Glomerular visceral epithelial cell (primary cell): Measurements from ENCODE around the gene CPNE4.
"Not testable (repeated sequence)": the region's sequence is repeated elsewhere in the genome, so short reads cannot be mapped to it uniquely, and the experiment has no call there.

Experiments used
- DNase-seq: peaks from one replicate; pipeline ENCODE4 v3.0.0-alpha.2; 2016; ENCODE audit errors: extremely low spot score

Gene CPNE4

DNA sequence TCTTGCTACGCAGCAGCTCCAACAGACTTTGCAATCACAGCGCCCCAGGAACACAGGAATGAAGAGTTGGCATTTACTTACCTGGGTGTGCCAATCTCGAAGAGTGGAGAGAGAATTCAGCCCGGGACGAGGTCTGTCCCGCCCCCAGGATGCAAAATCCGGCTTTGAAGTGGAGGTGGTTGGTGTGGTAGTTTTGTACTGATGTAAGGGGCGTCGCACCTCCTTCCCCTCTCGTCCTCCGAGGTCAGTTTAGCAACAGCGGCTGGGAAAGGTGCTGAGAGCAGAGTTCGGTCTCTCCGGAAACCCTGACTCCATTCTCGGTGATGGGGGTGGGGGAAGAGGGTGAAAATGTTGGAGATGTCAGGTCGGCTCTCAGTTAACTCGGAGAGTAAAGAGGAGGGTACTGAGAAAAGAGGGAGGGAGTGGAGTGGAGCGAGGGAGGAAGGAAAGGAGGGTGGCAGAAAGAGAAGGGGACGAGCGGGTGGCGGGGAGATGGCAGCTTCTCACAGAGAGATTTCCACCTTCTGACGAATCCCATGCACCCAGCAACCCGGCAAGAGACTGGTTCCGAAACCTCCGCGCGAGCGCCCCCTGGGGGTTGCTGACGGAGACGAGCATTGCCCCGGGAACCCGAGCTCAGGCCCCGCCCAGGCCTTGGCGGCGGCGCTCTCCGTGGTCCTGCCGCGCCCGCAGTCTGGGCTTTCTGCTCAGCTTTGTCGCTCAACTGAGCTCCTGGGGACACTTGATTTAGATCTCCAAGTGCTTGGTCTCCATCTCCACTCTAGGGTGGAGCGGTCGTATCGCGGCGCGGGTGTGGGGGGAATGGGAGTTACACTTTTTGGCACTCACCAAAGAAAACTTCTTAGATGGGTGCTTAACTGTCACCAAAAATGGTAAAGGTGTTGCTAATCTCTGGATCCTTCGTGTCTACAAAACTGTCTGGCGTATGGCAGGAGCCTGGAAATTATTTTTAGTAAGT lies at the start of gene CPNE4:
TSS of gene CPNE4 (minus strand) at position 529 of the 979 bp plus-strand sequence.
- peak; percentile 46 for DNase-seq

DNA sequence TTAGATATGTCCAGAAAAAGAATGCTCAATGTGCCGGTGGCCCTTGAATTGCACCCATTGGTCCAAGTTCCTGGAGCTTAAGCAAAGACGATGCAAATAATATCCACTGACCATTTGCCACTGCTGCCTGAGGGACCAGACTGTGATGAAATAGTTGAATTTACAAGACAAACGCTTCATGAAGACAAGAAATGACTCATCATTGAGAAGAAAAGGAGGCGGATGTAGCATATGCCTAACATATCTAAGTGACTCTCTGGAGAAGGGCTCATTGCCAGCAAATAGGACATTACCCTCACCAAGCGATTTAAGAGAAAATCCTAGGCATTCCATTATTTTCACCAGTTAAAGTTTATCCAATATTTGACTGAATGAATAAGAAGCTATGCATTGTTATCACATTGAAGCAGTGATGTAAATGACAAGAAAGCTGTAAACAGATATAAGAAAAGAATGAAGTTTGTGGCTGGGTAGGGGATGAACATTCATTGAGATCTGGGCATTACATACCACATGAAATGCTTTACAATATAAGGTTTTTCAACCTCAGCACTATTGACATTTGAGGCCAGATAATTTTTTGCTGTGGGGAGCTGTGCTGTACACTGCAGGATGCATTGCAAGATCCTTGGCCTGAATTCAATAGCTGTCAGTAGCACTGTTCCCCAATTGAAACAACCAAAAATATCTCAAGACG lies 48.9 kb upstream of the CPNE4 start:
- no peak for DNase-seq

DNA sequence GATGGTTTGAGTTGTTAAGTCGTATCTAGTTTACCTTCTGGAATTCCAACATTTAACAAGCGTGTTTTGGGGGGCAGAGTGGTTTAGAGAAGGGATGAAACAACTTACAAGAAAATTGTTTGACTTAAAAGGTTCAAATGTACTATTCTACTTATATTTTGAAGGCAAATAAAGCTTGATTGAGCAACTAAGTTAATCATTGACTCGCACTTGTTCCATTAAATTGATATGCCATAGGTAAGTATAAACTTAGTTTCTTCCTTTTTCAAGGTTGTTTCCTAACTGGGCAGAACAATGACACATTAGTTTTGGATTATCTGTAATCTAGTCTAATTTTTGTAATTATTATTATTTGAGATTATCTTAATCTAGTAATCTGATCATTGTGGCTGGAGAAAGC lies 48.3 kb upstream of the CPNE4 start:
- DNase-seq, result no peak

DNA sequence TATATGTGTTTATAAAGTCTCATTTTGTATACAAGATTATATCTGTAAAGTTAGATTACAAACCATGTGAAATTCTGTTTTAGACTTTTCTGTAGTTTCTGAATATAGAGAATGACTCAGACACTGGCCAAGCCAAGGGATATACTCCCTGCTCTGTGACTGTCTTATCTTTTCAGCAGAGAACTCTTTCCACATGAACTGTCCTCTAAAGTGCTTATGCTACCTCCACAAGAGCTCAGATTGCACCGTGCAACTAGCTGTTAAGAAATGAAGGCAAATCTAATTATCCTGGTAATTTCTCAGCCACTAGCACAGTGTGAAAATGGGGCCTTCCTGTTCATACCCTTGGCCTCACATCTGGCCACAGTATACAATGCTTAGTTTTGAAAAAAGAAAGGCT lies 44.3 kb upstream of the CPNE4 start:
- no peak for DNase-seq

DNA sequence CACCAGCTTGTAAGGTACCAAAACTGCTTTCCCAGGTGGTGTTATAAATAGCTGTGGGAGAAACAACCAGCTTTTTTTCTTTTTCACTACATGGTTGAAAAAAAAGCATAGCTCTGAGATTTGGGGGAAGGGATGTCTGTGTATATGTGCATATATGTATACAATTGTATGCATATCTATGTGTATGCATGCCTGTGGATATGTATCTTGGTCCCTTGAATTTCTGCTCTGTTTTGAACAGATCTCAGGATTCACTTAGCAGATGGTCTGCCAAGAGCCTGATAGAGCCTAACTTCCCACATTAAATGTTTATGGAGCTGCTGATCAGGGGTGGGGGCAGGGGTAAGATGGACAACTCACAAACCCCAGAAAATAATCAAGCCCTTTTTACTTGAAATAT lies 39.0 kb upstream of the CPNE4 start:
- no peak for DNase-seq

DNA sequence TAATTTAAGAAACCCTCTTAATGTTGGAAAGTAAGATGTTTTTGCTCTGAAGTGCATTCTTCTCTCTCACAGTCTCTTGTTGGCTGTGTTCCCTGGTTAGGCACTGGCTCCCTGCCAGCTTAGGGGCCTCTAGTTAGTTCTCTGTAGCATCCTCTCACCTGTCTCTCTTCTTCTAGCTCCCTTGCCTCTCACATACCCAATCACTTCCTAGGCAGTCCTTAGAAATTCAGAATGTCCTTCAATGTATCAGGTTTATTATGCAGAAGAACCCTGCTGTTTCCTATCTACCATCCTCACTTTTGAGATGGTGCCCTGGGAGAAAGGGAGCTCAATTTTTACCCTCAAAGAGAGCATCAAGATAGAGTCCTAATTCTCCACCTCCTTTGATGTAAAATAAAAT lies 36.2 kb upstream of the CPNE4 start:
- DNase-seq, result no peak

DNA sequence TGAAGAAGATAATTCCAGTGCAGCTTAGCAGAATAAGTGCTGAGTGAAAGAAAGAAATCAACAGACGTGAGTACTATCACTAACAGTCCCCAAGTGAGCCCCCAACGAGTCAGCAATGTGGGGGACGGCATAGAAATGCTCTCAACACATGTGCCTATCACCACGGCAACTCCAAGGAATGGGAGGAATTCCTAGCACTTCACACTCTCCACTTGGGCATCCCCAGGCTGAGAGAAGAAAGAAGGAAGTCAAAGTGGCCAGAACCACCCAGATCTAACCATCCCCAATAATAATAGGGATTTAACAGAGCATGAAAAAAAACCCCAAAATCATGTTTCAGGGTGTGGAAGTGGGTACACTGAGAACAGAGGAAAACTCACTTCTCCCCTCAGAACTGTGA lies 29.3 kb upstream of the CPNE4 start:
- DNase-seq, result no peak

DNA sequence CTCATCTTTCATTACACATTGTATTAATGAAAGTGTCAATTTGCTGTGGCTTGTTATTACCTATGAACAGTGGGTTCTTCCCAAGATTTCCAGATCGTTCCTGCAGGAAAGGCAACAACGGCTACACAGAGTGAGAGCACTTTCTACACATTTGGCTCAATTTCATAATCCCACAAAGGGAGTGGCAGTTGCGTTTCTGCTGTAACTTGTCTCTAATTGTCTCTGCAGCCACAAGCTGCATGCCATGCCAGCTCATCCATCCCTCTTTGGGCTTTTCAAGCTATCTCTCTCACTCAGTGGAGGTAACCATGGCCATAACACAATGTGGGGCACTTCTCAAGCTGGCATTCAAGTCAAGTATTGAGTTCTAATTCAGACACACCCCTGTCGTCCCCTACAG lies 27.7 kb upstream of the CPNE4 start:
- DNase-seq, result no peak

DNA sequence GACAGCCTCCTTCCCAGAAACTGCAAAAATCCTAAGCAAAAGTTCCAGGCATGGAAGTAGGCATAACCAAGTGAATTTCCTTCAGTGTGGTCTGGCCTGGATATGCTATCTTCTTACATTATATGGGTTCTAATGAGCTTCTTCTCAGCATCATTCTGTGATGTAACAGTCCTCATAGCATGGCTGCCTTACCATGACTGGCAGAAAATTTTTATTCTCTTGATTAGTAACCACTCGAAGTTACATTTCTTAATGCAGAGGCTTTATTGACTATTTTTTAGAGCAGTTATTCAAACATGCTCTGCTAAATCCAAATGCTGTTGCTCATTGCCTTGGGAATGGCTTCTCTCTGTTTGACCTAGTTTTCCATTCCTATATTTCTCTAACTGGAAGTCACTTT lies 21.1 kb upstream of the CPNE4 start:
- no peak for DNase-seq

DNA sequence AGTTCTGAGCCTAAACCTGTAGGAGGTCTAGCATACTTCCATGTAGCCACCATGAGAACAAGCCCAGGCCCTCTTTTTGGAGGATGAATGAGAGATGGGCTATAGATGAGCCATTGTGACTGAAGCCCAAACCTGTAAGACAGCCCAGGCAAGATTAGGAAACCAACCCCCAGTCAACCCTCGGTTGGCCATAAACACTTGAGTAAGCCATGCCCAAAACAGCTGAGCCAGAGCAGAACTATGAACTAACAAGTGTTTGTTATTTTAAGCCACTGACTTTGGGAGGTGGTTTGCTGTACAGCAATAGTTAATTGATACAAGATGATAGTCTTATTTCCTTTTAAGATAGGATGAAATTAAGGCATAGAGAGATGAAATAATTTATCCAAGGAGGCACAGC lies 12.4 kb upstream of the CPNE4 start:
- no peak for DNase-seq

DNA sequence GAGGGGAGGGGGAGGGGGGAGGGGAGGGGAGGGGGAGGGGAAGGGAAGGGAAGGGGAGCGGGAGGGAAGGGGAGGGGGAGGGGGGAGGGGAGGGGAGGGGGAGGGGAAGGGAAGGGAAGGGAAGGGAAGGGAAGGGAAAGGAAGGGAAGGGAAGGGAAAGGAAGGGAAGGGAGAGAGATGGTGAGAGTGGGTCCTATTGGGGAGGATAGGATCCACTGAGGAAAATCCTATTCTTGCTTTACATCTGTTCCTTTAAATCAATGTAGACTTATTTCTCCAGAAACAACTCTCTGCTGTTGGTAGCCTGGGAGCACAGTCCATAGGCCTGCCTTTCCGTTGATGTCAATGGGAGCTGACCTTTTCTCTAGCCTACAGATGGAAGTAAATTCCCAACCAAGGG lies 10.1 kb upstream of the CPNE4 start:
- DNase-seq, result not testable (repeated sequence)

DNA sequence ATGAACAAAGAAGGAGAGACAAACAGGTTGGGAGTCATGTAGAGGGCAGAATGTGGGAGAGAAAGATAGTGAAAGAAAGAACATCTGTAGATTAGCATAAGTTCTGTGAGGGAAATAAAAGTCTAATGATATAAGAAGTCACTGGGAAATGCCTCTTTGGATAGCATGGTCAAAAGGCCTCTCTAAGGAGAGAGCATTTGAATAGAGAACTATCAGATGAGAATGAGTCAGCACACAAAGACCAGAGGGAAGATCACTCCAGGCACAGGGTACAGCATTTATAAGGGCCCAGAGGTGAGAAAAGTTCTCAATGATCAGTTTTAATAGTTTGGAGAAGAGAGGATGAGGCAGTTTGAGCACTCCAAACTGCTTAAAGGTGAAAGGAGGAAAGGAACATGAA lies 7.9 kb upstream of the CPNE4 start:
- no peak for DNase-seq

DNA sequence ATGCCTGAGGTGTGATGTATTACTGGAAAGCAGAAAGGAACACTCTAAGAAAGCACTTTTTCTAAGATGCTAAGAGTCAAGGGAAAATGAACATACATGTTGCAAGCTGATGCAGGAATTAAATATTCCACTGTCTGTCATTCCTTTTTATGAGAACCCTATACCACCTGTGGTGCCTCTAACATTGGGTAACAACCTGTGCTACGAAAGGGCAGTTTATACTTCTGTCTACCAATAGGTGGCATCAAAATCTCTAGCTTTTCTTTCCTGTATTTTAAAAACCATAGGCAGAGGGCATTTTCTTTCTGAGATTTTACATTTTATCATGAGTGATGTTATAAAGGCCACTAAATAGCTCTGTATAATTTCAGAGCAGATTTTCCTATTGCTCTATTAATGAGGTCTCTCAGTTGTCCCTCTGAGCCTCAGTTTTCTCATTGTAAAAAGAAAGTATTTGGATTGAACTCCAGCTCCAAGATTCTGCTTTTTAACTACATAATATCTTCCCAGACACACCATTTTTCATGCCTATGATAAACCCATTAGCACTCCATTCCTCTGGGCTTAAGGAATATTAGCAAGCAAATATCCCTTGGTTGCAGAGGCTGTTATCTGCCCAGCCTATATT lies 3.5 kb upstream of the CPNE4 start:
- DNase-seq, result no peak

DNA sequence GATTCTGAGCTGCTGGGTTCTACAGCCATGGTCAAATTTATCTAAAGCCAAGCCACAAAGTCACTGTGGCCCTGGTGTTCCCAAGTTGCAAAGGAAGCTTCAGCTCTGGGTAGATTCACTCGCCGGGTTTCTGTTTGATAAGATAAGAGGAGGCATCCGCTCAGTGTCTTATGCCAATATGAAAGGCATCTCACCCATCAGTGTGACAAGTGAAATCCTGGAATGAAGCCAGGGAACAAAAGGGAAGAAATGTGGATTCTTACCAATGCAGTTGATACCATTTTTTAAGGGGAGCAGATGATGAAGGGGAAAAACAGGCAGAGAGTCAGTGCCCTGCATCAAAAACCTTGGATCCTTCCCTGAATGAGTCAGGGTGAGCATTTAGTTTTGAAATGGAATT lies 2.8 kb upstream of the CPNE4 start:
- no peak for DNase-seq

DNA sequence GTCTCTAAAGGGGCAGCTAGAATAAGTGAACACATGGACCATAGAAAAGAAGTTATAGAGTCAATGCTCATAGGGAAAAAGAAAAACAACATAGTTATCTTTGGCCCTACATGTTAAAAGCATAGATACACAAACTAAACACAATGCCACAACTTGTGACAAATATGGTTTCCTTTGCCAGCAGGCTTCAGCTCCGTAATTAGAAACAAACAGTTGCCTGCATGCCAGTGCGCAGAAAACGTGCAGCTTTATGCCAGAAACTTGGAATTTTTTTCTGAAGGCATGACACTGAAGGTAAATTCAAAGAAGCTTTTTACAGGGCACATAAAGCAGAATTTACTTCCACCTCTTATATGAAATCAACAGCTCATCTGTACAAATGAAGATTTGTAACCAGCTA lies 2.2 kb upstream of the CPNE4 start:
- no peak for DNase-seq

DNA sequence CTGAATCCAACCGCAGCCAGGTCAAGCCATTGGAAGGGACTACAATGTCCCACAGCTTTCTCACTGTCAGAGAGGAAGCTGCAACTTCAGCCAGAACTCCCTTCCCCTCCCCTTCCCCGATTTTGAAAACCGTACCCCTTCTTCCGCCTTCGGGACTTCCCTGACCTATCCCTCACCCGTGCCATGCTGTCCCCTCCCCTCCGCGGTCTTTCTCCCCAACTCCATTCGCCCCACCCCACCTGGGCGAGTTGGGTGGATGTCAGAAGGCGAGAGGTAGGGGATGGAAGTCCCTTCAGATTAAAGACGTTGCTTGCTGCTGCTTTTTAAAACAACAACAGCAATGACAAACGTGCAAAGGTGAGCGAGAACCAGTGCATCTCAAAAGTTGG lies 723 bp downstream of the CPNE4 start:
- DNase-seq, result no peak

DNA sequence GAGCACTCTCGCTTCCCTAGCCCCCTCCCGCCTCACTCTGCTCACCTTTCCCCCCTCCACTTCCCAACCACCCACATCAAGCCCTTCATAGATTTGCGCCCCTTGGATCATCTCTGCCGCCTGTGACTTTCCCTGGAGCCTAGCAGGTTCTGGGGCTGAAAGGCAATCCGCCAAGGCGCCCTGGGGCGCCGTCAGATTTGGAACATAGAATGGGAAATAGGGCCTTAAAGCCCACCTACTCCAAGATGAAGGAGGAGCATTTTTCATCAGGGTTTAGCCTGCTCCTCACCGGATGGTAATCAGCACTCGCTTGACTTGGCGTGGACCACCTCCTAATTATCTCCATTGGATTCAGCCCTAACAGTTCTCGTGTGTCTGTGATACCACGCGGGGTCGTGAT lies 1.3 kb downstream of the CPNE4 start:
- no peak for DNase-seq

DNA sequence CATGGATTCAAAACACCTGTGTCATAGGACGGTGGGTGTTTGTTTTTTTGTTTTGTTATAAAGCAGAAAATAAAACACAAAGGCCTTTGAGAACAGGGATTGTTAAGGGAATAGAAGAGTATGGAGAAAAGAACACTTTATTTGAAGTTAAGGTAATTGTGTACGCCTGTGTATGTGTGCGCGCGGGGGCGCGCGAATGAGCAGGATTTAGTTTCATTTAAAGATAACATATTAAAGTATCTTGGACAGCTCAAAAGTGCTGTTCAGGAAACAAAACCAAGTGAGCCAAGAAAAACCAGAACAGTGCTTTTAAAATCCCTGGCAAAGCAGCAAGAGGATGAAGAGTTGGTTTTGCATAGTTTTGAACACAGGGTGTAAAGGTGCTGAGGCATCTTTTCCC lies 1.9 kb downstream of the CPNE4 start:
- DNase-seq, result no peak

DNA sequence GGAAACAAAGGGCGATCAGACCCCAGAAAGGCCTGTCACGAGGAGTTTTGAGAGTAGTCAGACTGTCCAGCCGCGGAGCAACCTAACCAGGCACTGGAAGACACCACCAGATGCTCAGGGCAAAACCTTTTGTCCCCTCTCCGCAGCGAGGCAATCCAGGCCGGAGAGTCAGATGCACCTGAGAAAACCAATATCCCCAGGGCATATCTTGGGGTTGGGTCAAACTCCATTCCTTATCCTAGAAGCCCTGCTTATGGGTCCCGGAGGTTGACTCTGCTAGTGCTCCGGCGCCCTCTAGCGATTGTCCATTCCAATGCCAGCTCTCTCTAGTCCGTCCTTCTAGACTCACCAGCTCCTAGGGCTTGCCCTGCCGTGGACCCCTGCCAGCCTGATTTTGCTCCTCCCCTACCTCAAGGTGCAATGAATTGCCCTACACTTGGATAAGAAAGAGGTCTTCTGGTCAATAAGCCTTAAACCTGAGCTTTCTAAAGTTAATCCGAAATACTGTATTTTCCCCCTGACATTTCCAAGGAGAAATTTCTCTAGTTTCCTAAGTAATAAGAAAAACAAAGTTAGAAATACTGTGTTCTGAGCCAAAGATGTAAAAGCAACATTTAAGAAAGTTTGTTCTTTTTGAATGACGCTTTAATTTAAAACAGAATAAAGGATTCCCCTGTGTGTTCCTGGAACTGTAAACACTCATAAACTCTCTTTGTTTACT lies 5.5 kb downstream of the CPNE4 start:
- peak; percentile 65 for DNase-seq

DNA sequence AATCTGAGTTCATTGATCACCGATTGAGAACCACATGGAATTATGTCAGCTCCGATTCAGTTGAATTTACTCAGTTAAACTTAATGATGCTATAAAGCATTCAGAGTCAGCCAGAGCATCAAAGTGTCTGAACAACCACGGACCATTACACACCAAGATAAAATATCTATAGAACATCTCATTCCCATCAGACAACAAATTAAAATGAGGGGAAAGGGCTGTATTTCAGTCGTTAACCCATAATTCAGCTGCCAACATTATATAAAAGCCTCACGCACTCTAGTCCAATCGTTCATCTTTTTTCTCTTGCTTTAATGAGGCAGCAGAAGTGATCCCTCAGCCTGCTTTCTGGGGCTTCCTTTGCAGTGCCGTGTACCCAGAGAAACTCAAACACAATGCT lies 11.9 kb downstream of the CPNE4 start:
- no peak for DNase-seq

DNA sequence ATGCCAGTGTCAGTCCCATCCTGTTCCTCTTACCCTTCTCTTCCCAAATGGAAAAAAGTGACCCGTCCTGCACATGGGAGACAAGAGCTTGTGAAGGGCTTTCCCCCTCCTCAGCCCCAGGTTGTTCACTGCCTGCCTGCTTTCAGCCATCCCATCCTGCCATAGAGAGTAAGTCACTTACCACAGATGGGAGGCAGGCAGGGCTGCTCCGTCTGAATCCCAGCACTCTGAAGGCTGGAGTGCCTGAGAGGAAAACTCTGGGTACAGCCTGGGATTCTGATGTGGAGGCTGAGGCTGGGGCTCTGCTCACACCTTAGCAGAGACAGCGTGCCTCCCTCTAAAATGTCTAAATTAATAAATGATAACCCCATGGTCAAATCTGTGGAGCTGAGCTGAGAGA lies 14.8 kb downstream of the CPNE4 start:
- no peak for DNase-seq

DNA sequence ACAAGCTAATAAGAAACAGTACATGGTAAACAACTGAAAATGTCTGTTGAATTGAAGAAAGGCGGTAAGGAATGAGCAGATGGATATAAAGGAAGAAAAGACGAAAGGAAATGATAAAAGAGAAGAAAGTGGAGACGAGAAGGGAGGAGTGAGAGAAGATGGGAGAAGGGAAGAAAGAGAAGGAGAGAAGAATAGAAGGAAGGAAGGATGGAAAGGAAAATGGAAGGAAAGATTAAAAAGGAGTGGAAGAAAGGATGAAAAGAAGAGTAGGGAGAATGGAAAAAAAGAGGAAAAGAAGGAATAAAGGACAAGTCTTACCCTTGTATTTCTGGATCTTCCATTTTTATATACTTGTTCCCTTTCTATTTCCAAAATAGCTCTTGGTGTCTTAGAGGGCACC lies 17.7 kb downstream of the CPNE4 start:
- no peak for DNase-seq
